NCI-H524 treated with DMSO at 0.1 percent for 48 hours (cell line): ENCODE results near the gene PLEKHA7.

Experiments
- DNase-seq: peaks from one replicate; lab custom pipeline; 2025; lab: John Stamatoyannopoulos, UW

PLEKHA7 gene

GRCh38 chr11:16788141-16789062 is 225.8 kb downstream of the PLEKHA7 start:
- no peak for DNase-seq

- no peak for DNase-seq
Observed at GRCh38 chr11:16787035-16787742, 227.0 kb downstream of the PLEKHA7 start.

GRCh38 chr11:16786131-16786530 is 228.1 kb downstream of the PLEKHA7 start:
- no peak for DNase-seq

- peak; percentile 2 for DNase-seq
Observed at GRCh38 chr11:16785520-16786128, 228.6 kb downstream of the PLEKHA7 start.

GRCh38 chr11:16784666-16785065 is 229.5 kb downstream of the PLEKHA7 start:
- no peak for DNase-seq

- no peak for DNase-seq
Observed at GRCh38 chr11:16784097-16784496, 230.1 kb downstream of the PLEKHA7 start.

GRCh38 chr11:16783321-16783801 is 230.9 kb downstream of the PLEKHA7 start:
- DNase-seq, result no peak

GRCh38 chr11:16781936-16782919 is 232.0 kb downstream of the PLEKHA7 start:
- no peak for DNase-seq

GRCh38 chr11:16780698-16781550 is 233.3 kb downstream of the PLEKHA7 start:
- DNase-seq, result no peak

GRCh38 chr11:16780146-16780545 is 234.1 kb downstream of the PLEKHA7 start:
- no peak for DNase-seq

- no peak for DNase-seq
Observed at GRCh38 chr11:16779436-16779835, 234.8 kb downstream of the PLEKHA7 start.

GRCh38 chr11:16778876-16779275 is 235.3 kb downstream of the PLEKHA7 start:
- no peak for DNase-seq

GRCh38 chr11:16778286-16778685 is 235.9 kb downstream of the PLEKHA7 start:
- DNase-seq, result no peak

GRCh38 chr11:16777613-16777975 is 236.6 kb downstream of the PLEKHA7 start:
- DNase-seq, result no peak

GRCh38 chr11:16776711-16777612 is 237.3 kb downstream of the PLEKHA7 start:
- DNase-seq, result no peak

GRCh38 chr11:16775614-16776283 is 238.5 kb downstream of the PLEKHA7 start:
- no peak for DNase-seq

GRCh38 chr11:16774936-16775613 is 239.1 kb downstream of the PLEKHA7 start:
- DNase-seq, result no peak
